Suppressor macrophage treated with lipopolysaccharide for 4 hours (primary cell): Measurements from ENCODE around the gene GEMIN4.
"Not testable (repeated sequence)": the region's sequence is repeated elsewhere in the genome, so short reads cannot be mapped to it uniquely, and the experiment has no call there.

Source experiments
- DNase-seq: peaks from one replicate; pipeline ENCODE4 v3.0.0-alpha.2; 2020

GEMIN4 gene

GRCh38 chr17:699345-699744 is 52.7 kb downstream of the GEMIN4 start:
- peak; percentile 45 for DNase-seq

GRCh38 chr17:698096-698495 is 54.0 kb downstream of the GEMIN4 start:
- DNase-seq: not testable (repeated sequence)

DNA sequence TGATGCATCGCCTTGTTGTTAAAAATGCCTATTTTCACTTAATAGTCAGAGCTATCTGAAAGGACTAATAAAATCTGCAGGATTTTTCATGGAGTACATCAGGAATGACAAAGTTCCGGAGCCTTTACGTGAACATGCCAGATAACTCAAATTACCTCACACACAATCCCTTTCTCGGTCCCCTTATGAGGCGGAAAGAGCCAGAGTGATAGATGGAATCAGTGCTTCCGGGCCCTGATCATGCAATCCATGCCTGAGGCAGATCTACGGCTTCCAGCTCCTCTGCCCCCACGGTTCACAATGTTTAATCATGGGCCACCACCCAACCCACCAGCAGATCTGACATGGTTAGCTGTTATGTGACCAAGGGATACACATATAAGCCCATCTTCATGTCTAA is 54.4 kb downstream of the GEMIN4 start:
- DNase-seq: no peak

- no peak for DNase-seq
Measured at GRCh38 chr17:696369-696768, 55.7 kb downstream of the GEMIN4 start.
